ENCODE results near the gene TPR.

DNA sequence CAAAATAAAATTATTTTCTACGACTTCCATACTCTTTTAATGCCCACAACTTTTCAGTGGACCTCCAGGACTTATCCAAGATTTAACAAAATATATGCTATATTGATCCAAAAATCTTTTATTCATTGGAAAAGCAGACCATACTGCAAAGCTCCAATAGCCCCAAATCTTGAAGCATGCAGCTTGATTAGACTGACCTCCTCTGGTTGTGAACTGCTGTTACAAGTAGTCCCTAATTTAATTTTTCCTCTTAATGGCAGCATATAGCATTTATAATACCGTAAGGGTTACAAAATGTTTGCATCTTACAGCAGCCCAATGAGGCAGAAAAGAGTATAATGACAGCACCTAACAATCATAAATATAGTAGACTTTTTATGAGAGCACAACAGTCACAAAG, 49.8 kb downstream of the TPR start:
- TF ChIP-seq ZNF274 (IDR thresholded peaks at IDR 0.05; ENCODE audit: low read depth, low read length): no peak
- TF ChIP-seq YY1 (IDR thresholded peaks at IDR 0.05; ENCODE audit: insufficient read depth, insufficient read length): no peak
